Spleen (tissue), 11 donors: Measurements from ENCODE around the gene MGST2. TPM values are rescaled to one million over a fixed set of nuclear protein-coding genes. Genes with fewer than 3 reads are reported as not detected.
"Not testable (repeated sequence)": the region's sequence is repeated elsewhere in the genome, so short reads cannot be mapped to it uniquely, and the experiment has no call there.

Experiments
- DNase-seq: peaks from one replicate; pipeline ENCODE4 v3.0.0-alpha.2; 2020
- H3K27ac ChIP-seq, 8 donors: fragments of 200-600 bp; sonication (generic) in 7 of 8; 1 replicate in 4 of 8; 2 replicates in 4 of 8; pipeline versions ENCODE4 v1.5.0 to v1.8.0; 2016 to 2021; ENCODE audit warnings: inconsistent platforms in 4 of 8, mild to moderate bottlenecking in 4 of 8, moderate library complexity in 1 of 8
- H3K27me3 ChIP-seq, 7 donors: fragments of 200-600 bp; sonication (generic) in 6 of 7; replicated peaks in 1 of 7; 1 replicate in 4 of 7; 2 replicates in 3 of 7; pipeline versions ENCODE4 v1.5.0 to v1.8.0; 2016 to 2021; ENCODE audit warnings: inconsistent platforms in 3 of 7, mild to moderate bottlenecking in 1 of 7
- H3K36me3 ChIP-seq, 6 donors: fragments of 200-600 bp; sonication (generic) in 5 of 6; 1 replicate in 4 of 6; 2 replicates in 2 of 6; pipeline versions ENCODE4 v1.5.0 to v1.8.0; 2016 to 2021; ENCODE audit warnings: inconsistent platforms in 2 of 6
- H3K4me1 ChIP-seq, 6 donors: fragments of 200-600 bp; sonication (generic) in 5 of 6; 1 replicate in 3 of 6; 2 replicates in 3 of 6; pipeline versions ENCODE4 v1.5.0 to v1.8.0; 2016 to 2021; ENCODE audit warnings: inconsistent platforms in 3 of 6
- H3K4me3 ChIP-seq, 8 donors: fragments of 200-600 bp; sonication (generic) in 7 of 8; 1 replicate in 4 of 8; 2 replicates in 4 of 8; pipeline versions ENCODE4 v1.5.0 to v1.8.0; 2016 to 2021; ENCODE audit warnings: inconsistent platforms in 4 of 8, mild to moderate bottlenecking in 4 of 8, moderate library complexity in 2 of 8
- H3K9me3 ChIP-seq, 8 donors: fragments of 200-600 bp; sonication (generic) in 7 of 8; 1 replicate in 4 of 8; 2 replicates in 4 of 8; pipeline versions ENCODE4 v1.5.0 to v1.8.0; 2016 to 2021; ENCODE audit warnings: inconsistent platforms in 4 of 8
- POLR2A ChIP-seq, 3 donors: fragments of 450-650 bp; IDR thresholded peaks; one replicate each; pipeline ENCODE4 v1.5.1; 2017; ENCODE audit warnings: antibody characterized with exemption in 3 of 3, mild to moderate bottlenecking in 1 of 3
- POLR2AphosphoS5 ChIP-seq, 3 donors: sonication (generic); formaldehyde crosslinking; IDR thresholded peaks; one replicate each; pipeline ENCODE4 v1.5.1; 2017; ENCODE audit warnings: antibody characterized with exemption in 3 of 3
- WGBS, 5 donors: extraction: QIAGEN DNeasy Blood & Tissue Kit in 3 of 5; methylation state at CpG; one replicate each; pipeline versions ENCODE4 v1.1.5 to v1.1.7; 2013 to 2018; 5-methylcytosine and 5-hydroxymethylcytosine counted together
- intact Hi-C: fragments of 100-400 bp; cut with DNase I; formaldehyde crosslinking; loops from one replicate; pipeline ENCODE4 v1.15.0; 2023; ENCODE audit warnings: low total_unique reads
- polyA plus RNA-seq, 3 donors: library from polyadenylated mRNA; stranded (reverse); fragments of 200-250 nt; gene quantifications; one replicate each; pipeline ENCODE4 v1.2.1, GENCODE V29; 2013
- total RNA-seq, 7 donors: library from RNA; depleted of rRNA in 3 of 7; stranded (reverse); fragments of >200 nt in 3 of 7; fragmentation: NEBNext Ultra II Directional in 4 of 7; extraction: Animal tissue kit (Norgen Biotek cat#: 25700) in 4 of 7; gene quantifications; one replicate each; pipeline versions ENCODE4 v1.1.0 to v1.2.1, GENCODE V29; 2016 to 2021
- TF ChIP-seq, protein P1 (sequence below), 11 experiments: fragments of 200-600 bp in 7 of 11; fragments of 450-650 bp in 4 of 11; sonication (generic) in 4 of 11; IDR thresholded peaks in 8 of 11; conservative IDR thresholded peaks in 3 of 11; 1 replicate in 7 of 11; 2 replicates in 4 of 11; pipeline versions ENCODE4 v1.4.0 to v1.8.0; 2016 to 2021; ENCODE audit warnings: antibody characterized with exemption in 11 of 11, inconsistent platforms in 4 of 11, mild to moderate bottlenecking in 1 of 11
- donor health status: healthy with polysubstance abuse.
- donor health status: DM: no; HTN: no; CAD: no; lungs with moderate emphysema.
- donor health status: DM: no; HTN: no; CAD: no.
- donor health status: Bipolar disorder and iron deficiency.
- donor health status: healthy.
- donor health status: DM: no; HTN: no; CAD: no.
- donor health status: DM: yes; HTN: yes; CAD: no.

The MGST2 gene
- total and polyA plus RNA-seq, 10 donors = 26.9 to 114 (median 59.6) TPM

DNA sequence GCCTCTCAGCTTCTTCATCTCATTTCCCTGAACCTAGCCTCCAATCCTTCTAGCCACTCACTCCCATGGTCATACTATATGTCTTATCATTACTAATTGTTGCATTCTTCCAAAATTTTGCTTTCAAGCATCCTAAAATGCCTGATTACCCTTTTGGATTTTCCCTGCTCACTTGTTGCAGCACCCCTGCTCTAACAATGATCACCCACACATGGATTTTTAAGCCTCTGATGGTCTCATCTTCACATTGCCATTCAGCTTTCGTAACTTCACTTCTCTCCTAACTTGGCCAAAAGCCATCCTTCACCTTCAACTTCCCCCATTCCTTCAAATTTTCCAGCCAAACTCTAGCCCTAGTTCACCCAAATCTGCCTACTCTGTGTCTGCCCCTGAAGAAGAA is 33.8 kb upstream of the MGST2 start:
- WGBS, 5 donors = 68 to 90% (median 83%) methylated on average over 1 of the region's 1 CpG
- Histone ChIP-seq H3K4me3 (no peak overlapping the region), H3K27ac (no peak overlapping the region), H3K36me3 (no peaks in the 10 kb centered on the region), H3K27me3 (peaks cover 0 to 4% (median 0%) of the 10 kb centered on the region in 7 donors), H3K4me1 (no peaks in the 10 kb centered on the region), H3K9me3 (peaks cover 0 to 1% (median 0%) of the 10 kb centered on the region in 8 donors)
- intact Hi-C loops = no loop called here
- TF ChIP-seq POLR2A (IDR thresholded peaks at IDR 0.05) (no peak), POLR2AphosphoS5 (IDR thresholded peaks at IDR 0.05) (no peak)
- TF ChIP-seq, protein P1, sequence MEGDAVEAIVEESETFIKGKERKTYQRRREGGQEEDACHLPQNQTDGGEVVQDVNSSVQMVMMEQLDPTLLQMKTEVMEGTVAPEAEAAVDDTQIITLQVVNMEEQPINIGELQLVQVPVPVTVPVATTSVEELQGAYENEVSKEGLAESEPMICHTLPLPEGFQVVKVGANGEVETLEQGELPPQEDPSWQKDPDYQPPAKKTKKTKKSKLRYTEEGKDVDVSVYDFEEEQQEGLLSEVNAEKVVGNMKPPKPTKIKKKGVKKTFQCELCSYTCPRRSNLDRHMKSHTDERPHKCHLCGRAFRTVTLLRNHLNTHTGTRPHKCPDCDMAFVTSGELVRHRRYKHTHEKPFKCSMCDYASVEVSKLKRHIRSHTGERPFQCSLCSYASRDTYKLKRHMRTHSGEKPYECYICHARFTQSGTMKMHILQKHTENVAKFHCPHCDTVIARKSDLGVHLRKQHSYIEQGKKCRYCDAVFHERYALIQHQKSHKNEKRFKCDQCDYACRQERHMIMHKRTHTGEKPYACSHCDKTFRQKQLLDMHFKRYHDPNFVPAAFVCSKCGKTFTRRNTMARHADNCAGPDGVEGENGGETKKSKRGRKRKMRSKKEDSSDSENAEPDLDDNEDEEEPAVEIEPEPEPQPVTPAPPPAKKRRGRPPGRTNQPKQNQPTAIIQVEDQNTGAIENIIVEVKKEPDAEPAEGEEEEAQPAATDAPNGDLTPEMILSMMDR (IDR thresholded peaks at IDR 0.05 in 8 of 11, conservative IDR thresholded peaks at IDR 0.05 in 3 of 11) = no peak
- no peak for DNase-seq

DNA sequence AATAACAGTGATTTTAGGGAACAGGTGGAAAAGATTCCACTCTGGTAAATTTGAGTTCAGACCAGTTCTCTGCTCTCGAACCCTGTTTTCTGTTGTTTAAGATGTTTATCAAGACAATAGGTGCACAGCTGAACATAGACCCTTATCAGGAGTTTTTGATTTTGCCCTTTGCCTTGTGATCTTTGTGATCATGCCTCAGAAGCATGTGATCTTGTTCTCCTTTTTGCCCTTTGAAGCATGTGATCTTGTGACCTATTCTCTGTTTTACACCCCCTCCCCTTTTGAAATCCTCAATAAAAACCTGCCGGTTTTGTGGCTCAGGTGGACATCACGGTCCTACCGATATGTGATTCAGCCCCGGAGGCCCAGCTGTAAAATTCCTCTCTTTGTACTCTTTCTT is 32.9 kb upstream of the MGST2 start:
- DNase-seq, intact Hi-C loops, H3K4me1 ChIP-seq, H3K36me3 ChIP-seq, H3K4me3 ChIP-seq, H3K9me3 ChIP-seq, H3K27ac ChIP-seq, H3K27me3 ChIP-seq: not testable (repeated sequence)
- WGBS, 5 donors = 83 to 97% (median 91%) methylated on average over 5 of the region's 5 CpGs

DNA sequence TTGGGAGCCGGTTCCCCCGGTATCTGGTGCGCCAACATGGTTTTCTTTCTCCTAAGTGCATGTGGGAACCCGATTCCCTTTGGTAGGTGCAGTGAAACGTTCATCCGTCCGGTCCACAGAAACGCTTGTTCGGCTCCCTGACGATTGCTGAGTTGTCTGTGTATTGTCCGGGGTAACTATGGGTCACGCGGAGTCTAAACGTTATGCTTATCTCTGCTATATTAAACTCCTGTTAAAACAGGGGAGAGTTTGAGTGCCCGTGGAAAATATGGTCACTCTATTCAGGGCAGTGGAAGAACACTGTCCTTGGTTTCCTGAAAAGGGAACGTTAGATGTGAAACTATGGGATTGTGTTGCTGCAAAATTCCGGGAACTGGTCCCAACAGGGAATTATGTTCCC is 32.4 kb upstream of the MGST2 start:
- Histone ChIP-seq H3K36me3 (no peaks in the 10 kb centered on the region), H3K27ac (no peak overlapping the region), H3K4me1 (no peaks in the 10 kb centered on the region), H3K27me3 (peaks cover 0 to 4% (median 0%) of the 10 kb centered on the region in 7 donors), H3K4me3 (no peak overlapping the region), H3K9me3 (peaks cover 0 to 14% (median 12%) of the 10 kb centered on the region in 8 donors)
- intact Hi-C loops = no loop called here
- WGBS, 5 donors = 86 to 91% (median 87%) methylated on average over 17 of the region's 17 CpGs
- TF ChIP-seq POLR2AphosphoS5 (IDR thresholded peaks at IDR 0.05) = no peak
- no peak for TF ChIP-seq POLR2A (IDR thresholded peaks at IDR 0.05)
- TF ChIP-seq, protein P1 (IDR thresholded peaks at IDR 0.05 in 8 of 11, conservative IDR thresholded peaks at IDR 0.05 in 3 of 11) = no peak
- DNase-seq = no peak

DNA sequence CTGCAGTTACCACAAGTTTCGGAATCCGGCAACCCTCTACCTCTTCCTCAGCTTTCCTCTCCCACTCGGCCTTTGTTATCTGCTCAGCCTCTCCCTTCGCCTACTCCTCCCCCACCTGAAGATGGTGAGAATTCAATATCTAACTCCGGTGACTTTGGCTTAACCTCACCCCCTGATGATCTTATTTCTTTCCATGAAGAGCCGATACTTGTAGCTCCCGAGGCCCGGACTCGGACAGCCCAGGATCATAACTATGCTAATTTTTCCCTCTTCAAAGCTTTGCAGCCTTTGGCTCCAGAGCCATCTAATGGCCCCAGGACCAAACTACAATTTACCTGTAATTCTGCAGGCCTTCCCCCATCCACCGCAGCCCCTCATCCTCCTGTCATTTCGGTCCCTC is 32.0 kb upstream of the MGST2 start:
- Histone ChIP-seq H3K36me3 (no peaks in the 10 kb centered on the region), H3K27ac (no peak overlapping the region), H3K27me3 (peaks cover 0 to 4% (median 0%) of the 10 kb centered on the region in 7 donors), H3K4me1 (no peaks in the 10 kb centered on the region), H3K9me3 (peaks cover 0 to 19% (median 16%) of the 10 kb centered on the region in 8 donors), H3K4me3 (no peak overlapping the region)
- intact Hi-C loops = no loop called here
- WGBS, 5 donors = 68 to 75% (median 74%) methylated on average over 11 of the region's 11 CpGs
- DNase-seq = no peak
- TF ChIP-seq, protein P1 (IDR thresholded peaks at IDR 0.05 in 8 of 11, conservative IDR thresholded peaks at IDR 0.05 in 3 of 11) = no peak
- no peak for TF ChIP-seq POLR2A (IDR thresholded peaks at IDR 0.05)
- no peak for TF ChIP-seq POLR2AphosphoS5 (IDR thresholded peaks at IDR 0.05)

DNA sequence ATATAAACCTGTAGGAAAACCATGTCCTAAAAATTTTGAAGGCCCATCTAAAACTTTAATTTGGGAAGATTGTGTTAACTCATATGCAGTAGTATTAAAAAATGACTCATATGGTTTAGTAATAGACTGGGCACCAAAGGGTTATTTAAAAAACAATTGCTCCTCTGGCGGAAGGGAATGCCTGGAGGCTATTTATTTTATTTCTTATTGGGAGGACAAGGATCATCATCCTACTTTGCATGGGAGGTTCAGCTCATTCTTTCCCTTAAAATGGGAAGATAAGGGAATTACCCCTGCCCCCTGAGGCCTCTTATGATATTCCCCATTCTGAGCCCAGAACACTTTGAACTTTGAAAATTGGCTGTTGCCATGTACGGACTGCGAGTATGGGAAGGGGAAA is 29.7 kb upstream of the MGST2 start:
- Histone ChIP-seq H3K27me3 (peaks cover 0 to 4% (median 0%) of the 10 kb centered on the region in 7 donors), H3K4me1 (no peaks in the 10 kb centered on the region), H3K4me3 (no peak overlapping the region), H3K9me3 (peaks cover 0 to 33% (median 26%) of the 10 kb centered on the region in 8 donors), H3K36me3 (no peaks in the 10 kb centered on the region), H3K27ac (no peak overlapping the region)
- TF ChIP-seq POLR2AphosphoS5 (IDR thresholded peaks at IDR 0.05) = no peak
- TF ChIP-seq, protein P1 (IDR thresholded peaks at IDR 0.05 in 8 of 11, conservative IDR thresholded peaks at IDR 0.05 in 3 of 11) = no peak
- TF ChIP-seq POLR2A (IDR thresholded peaks at IDR 0.05) = no peak
- 82 to 94% (median 89%) methylated on average over 3 of the region's 3 CpGs for whole genome bisulfite sequencing, 5 donors
- intact Hi-C loops = no loop called here
- DNase-seq = no peak

DNA sequence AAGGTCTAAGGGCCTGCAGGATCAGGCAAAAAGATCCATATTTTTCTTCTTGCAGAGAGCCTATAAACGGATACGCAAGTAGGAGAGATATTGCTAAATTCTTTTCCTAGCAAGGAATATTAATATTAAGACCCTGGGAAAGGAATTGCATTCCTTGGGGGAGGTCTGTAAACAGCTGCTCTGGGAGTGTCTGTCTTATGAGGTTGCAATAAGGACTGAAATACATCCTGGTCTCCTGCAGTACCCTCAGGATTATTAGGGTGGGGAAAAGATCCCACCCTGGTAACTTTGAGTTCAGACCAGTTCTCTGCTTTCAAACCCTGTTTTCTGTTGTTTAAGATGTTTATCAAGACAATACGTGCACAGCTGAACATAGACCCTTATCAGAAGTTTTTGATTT is 27.3 kb upstream of the MGST2 start:
- H3K36me3 ChIP-seq, H3K27me3 ChIP-seq, H3K27ac ChIP-seq, H3K4me1 ChIP-seq, DNase-seq, intact Hi-C loops, H3K4me3 ChIP-seq: not testable (repeated sequence)
- peaks cover 0 to 33% (median 26%) of the 10 kb centered on the region in 8 donors for H3K9me3 ChIP-seq
- WGBS, 5 donors = 50 to 95% (median 85%) methylated on average over 3 of the region's 3 CpGs
